ENCODE measurements around the gene TIMM44.

TIMM44 gene

DNA sequence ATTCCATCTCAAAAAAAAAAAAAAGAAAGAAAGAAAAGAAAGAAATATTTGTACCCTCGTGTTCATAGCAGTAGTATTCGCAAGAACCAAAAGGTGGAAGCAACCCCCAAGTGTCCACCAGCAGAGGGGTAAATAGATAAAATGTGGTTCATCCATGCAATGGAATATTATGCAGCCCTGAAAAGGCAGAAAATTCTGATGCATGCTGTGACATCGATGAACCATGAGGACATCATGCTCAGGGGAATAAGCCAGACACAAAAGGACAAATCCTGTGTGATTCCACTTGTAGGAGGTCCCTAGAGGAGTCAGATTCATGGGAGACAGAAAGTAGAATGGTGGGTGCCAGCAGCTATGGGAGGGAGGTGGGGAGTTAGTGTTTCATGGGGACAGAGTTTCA lies 61.6 kb downstream of the TIMM44 start:
- Histone ChIP-seq H2BK5ac (ENCODE audit: low read length) (no peak overlapping the region), H3K23ac (ENCODE audit: low read length) (no peak overlapping the region)
- no CpG with 5 or more reads among the region's 3 CpGs for WGBS (ENCODE audit: extremely low coverage, insufficient coverage, low lambda C conversion rate)

DNA sequence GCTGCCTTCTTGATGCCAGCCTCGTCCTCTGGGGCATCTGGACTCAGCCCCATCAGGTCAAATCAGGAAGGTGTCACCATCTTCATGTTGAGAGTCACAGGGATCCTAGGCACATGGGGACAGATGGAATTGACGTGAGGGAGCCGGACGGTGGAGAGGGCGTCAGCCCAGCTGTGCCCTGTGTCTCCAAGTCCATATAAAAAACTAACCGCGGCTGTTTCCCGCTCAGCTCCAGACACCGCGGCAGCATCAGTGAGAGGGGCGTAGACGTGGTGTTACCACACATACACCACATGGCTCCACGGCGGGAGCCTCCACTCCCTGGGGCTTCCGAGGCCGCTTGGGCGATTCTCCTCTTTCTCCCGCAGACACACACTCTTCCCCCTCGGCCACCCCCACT lies 63.6 kb downstream of the TIMM44 start:
- Histone ChIP-seq H2BK15ac (replicated peaks; ENCODE audit: low read depth) (no peak overlapping the region), H3K9ac (ENCODE audit: low read length) (no peak overlapping the region), H2BK120ac (ENCODE audit: low read depth, low read length) (no peak overlapping the region), H4K8ac (ENCODE audit: low read depth, low read length) (no peak overlapping the region), H3K4me1 (ENCODE audit: control insufficient read depth, low read depth, low read length) (no peaks in the 10 kb centered on the region), H3K27ac (ENCODE audit: low read depth, low read length) (no peak overlapping the region), H3K27me3 (ENCODE audit: insufficient read depth, low read length, poor library complexity) (no peaks in the 10 kb centered on the region), H2BK5ac (ENCODE audit: low read length) (no peak overlapping the region), H4K5ac (ENCODE audit: low read length) (no peak overlapping the region), H3K56ac (ENCODE audit: low read length) (no peak overlapping the region), H3K4me3 (ENCODE audit: low read length) (no peak overlapping the region), H3K79me2 (ENCODE audit: control insufficient read depth, insufficient read depth, low read length) (no peaks in the 10 kb centered on the region), H3K23ac (ENCODE audit: low read length) (no peak overlapping the region), H3K18ac (ENCODE audit: low read length) (no peak overlapping the region), H3K4me2 (ENCODE audit: low read length) (no peak overlapping the region), H2AK5ac (ENCODE audit: low read length) (no peak overlapping the region), H3K79me1 (ENCODE audit: low read length) (no peaks in the 10 kb centered on the region), H3K4ac (ENCODE audit: low read depth, low read length) (no peak overlapping the region), H3K36me3 (ENCODE audit: control insufficient read depth, insufficient read depth, low read length) (no peaks in the 10 kb centered on the region)
- DNase-seq: no peak
- no CpG with 5 or more reads among the region's 19 CpGs for WGBS (ENCODE audit: extremely low coverage, insufficient coverage, low lambda C conversion rate)

More for the DNA sequence above, 61.6 kb downstream of the TIMM44 start:
- H3K9ac ChIP-seq (ENCODE audit: low read length): no peak overlapping the region
- H3K36me3 ChIP-seq (ENCODE audit: control insufficient read depth, insufficient read depth, low read length): no peaks in the 10 kb centered on the region
- no peak overlapping the region for H3K18ac ChIP-seq (ENCODE audit: low read length)
- no peak for DNase-seq
- H2BK15ac ChIP-seq (replicated peaks; ENCODE audit: low read depth): no peak overlapping the region
- no peak overlapping the region for H3K4me3 ChIP-seq (ENCODE audit: low read length)
- H3K4ac ChIP-seq (ENCODE audit: low read depth, low read length): no peak overlapping the region
- H3K4me1 ChIP-seq (ENCODE audit: control insufficient read depth, low read depth, low read length): no peaks in the 10 kb centered on the region
- no peaks in the 10 kb centered on the region for H3K79me2 ChIP-seq (ENCODE audit: control insufficient read depth, insufficient read depth, low read length)
- H2AK5ac ChIP-seq (ENCODE audit: low read length): no peak overlapping the region
- H3K27ac ChIP-seq (ENCODE audit: low read depth, low read length): no peak overlapping the region
- no peak overlapping the region for H4K8ac ChIP-seq (ENCODE audit: low read depth, low read length)
- no peaks in the 10 kb centered on the region for H3K27me3 ChIP-seq (ENCODE audit: insufficient read depth, low read length, poor library complexity)
- H3K79me1 ChIP-seq (ENCODE audit: low read length): no peaks in the 10 kb centered on the region
- H3K4me2 ChIP-seq (ENCODE audit: low read length): no peak overlapping the region
- no peak overlapping the region for H3K56ac ChIP-seq (ENCODE audit: low read length)
- no peak overlapping the region for H2BK120ac ChIP-seq (ENCODE audit: low read depth, low read length)
- no peak overlapping the region for H4K5ac ChIP-seq (ENCODE audit: low read length)

DNA sequence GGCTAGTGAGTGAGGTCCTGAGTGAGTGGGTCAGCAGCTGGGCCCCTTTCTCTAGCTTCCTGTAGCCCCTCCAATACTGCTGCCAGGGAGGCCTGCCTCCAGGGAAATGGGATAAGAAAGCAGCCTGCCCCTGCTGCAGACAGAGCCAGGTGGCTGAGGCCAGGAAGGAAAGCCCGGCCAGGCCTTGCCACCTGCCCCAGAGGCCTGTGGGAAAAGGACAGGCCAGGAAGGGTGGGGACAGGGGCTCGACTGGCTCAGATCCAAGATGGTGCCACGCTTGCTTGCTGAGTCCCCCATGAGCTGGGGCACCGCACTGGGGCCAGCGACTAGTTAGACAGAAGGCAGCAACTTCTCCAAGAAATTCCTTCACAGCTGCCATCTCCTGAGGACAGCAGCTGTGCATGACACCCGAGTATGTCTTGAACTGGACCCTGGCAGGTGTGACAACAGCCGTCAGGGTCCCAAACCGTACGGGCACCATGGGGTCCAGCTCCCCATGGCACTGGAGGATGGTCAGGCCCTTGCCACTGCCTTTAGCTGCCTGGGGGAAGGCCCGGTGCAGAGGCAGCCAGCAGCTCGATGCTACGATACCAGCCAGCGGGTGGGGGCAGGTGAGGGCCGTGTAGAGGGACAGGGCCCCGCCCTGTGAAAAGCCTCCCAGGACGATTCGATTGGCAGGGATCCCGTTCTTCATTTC lies 64.2 kb downstream of the TIMM44 start:
- Histone ChIP-seq H3K23ac (ENCODE audit: low read length) (no peak overlapping the region), H3K4me1 (ENCODE audit: control insufficient read depth, low read depth, low read length) (no peaks in the 10 kb centered on the region), H3K79me1 (ENCODE audit: low read length) (no peaks in the 10 kb centered on the region), H2BK5ac (ENCODE audit: low read length) (no peak overlapping the region), H3K4me3 (ENCODE audit: low read length) (no peak overlapping the region), H3K4me2 (ENCODE audit: low read length) (no peak overlapping the region), H3K27me3 (ENCODE audit: insufficient read depth, low read length, poor library complexity) (no peaks in the 10 kb centered on the region), H3K56ac (ENCODE audit: low read length) (no peak overlapping the region), H4K5ac (ENCODE audit: low read length) (no peak overlapping the region), H3K36me3 (ENCODE audit: control insufficient read depth, insufficient read depth, low read length) (no peaks in the 10 kb centered on the region), H4K8ac (ENCODE audit: low read depth, low read length) (no peak overlapping the region), H3K9ac (ENCODE audit: low read length) (no peak overlapping the region), H2BK120ac (ENCODE audit: low read depth, low read length) (no peak overlapping the region), H2AK5ac (ENCODE audit: low read length) (no peak overlapping the region), H2BK15ac (replicated peaks; ENCODE audit: low read depth) (no peak overlapping the region), H3K27ac (ENCODE audit: low read depth, low read length) (no peak overlapping the region), H3K4ac (ENCODE audit: low read depth, low read length) (no peak overlapping the region), H3K79me2 (ENCODE audit: control insufficient read depth, insufficient read depth, low read length) (no peaks in the 10 kb centered on the region), H3K18ac (ENCODE audit: low read length) (no peak overlapping the region)
- DNase-seq: no peak
- no CpG with 5 or more reads among the region's 18 CpGs for WGBS (ENCODE audit: extremely low coverage, insufficient coverage, low lambda C conversion rate)

DNA sequence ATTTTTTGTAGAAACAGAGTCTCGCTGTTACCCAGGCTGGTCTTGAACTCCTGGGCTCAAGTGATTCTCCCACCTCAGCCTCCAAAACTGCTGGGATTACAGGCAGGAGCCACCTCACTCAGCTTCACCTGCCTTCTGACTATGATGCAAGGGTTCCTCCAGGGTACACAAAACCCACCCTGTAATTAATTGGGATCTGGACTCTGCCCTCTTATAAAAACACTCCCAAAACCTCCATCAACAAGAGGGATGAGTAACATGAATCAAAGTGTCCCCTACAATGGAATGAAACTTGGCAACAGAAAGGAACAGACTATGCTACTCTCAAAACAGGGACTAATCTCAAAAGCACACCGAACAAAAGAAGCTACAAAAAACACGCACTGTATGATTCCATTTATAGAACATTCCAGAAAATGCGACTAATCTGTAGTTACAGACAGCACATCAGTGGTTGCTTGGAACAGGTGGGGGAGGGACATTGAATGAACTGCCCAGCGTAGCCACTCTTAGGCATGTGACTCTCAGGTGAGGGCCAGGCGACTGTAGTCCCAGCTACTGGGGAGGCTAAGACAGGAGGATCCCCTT lies 66.1 kb downstream of the TIMM44 start:
- H3K36me3 ChIP-seq (ENCODE audit: control insufficient read depth, insufficient read depth, low read length): no peaks in the 10 kb centered on the region
- H3K18ac ChIP-seq (ENCODE audit: low read length): no peak overlapping the region
- no peak overlapping the region for H3K23ac ChIP-seq (ENCODE audit: low read length)
- no peak overlapping the region for H2BK15ac ChIP-seq (replicated peaks; ENCODE audit: low read depth)
- no peaks in the 10 kb centered on the region for H3K79me1 ChIP-seq (ENCODE audit: low read length)
- no peaks in the 10 kb centered on the region for H3K79me2 ChIP-seq (ENCODE audit: control insufficient read depth, insufficient read depth, low read length)
- no peak for DNase-seq
- H3K4me3 ChIP-seq (ENCODE audit: low read length): no peak overlapping the region
- no peak overlapping the region for H4K5ac ChIP-seq (ENCODE audit: low read length)
- no peak overlapping the region for H3K56ac ChIP-seq (ENCODE audit: low read length)
- no peak overlapping the region for H2BK5ac ChIP-seq (ENCODE audit: low read length)
- no peak overlapping the region for H3K4me2 ChIP-seq (ENCODE audit: low read length)
- no peak overlapping the region for H3K9ac ChIP-seq (ENCODE audit: low read length)
- no peak overlapping the region for H3K27ac ChIP-seq (ENCODE audit: low read depth, low read length)
- H3K4me1 ChIP-seq (ENCODE audit: control insufficient read depth, low read depth, low read length): no peaks in the 10 kb centered on the region
- H4K8ac ChIP-seq (ENCODE audit: low read depth, low read length): no peak overlapping the region
- H2AK5ac ChIP-seq (ENCODE audit: low read length): no peak overlapping the region
- H3K4ac ChIP-seq (ENCODE audit: low read depth, low read length): no peak overlapping the region
- WGBS (ENCODE audit: extremely low coverage, insufficient coverage, low lambda C conversion rate): no CpG with 5 or more reads among the region's 6 CpGs
- H2BK120ac ChIP-seq (ENCODE audit: low read depth, low read length): no peak overlapping the region
- peaks cover 7% of the 10 kb centered on the region for H3K27me3 ChIP-seq (ENCODE audit: insufficient read depth, low read length, poor library complexity)

Measured in mesendoderm (in vitro differentiated cells).